ENCODE measurements around the gene EIF4B.

DNA sequence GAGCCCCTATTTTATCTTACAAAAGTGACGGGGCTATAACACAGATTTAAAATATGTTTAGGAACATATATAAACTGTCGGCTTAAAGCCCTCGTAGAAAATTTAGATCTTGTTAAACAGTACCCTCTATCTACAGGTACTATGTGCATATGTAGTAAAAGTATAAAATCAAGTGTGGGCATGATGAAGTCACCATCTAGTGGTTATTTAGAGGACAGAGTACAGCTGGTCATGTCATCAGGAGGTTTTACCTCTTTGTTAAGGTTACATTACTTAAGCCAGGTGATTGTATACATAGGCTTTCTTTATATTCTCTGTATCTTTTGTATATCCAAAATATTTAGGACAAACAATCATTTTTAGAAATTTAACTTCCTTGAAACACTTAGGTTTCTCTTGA is 25.4 kb downstream of the EIF4B start:
- TF ChIP-seq, protein P1, sequence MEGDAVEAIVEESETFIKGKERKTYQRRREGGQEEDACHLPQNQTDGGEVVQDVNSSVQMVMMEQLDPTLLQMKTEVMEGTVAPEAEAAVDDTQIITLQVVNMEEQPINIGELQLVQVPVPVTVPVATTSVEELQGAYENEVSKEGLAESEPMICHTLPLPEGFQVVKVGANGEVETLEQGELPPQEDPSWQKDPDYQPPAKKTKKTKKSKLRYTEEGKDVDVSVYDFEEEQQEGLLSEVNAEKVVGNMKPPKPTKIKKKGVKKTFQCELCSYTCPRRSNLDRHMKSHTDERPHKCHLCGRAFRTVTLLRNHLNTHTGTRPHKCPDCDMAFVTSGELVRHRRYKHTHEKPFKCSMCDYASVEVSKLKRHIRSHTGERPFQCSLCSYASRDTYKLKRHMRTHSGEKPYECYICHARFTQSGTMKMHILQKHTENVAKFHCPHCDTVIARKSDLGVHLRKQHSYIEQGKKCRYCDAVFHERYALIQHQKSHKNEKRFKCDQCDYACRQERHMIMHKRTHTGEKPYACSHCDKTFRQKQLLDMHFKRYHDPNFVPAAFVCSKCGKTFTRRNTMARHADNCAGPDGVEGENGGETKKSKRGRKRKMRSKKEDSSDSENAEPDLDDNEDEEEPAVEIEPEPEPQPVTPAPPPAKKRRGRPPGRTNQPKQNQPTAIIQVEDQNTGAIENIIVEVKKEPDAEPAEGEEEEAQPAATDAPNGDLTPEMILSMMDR (IDR thresholded peaks at IDR 0.05), result no peak
- TF ChIP-seq POLR2A (IDR thresholded peaks at IDR 0.05) (no peak), POLR2AphosphoS5 (IDR thresholded peaks at IDR 0.05; ENCODE audit: insufficient read depth in 1 of 2, low read depth in 1 of 2) (no peak)
